Neural crest cell (in vitro differentiated cells): ENCODE data around the gene SLAMF9. TPM values are rescaled to one million over a fixed set of nuclear protein-coding genes. Genes with fewer than 3 reads are reported as not detected.

ENCODE experiments used
- DNase-seq: peaks from one replicate; pipeline ENCODE4 v3.0.0; 2021; ENCODE audit warnings: low read depth, mixed read lengths, low spot score
- H3K27ac Mint-ChIP-seq: one replicate; pipeline ENCODE4 v1.8.0; 2021; ENCODE audit warnings: mild to moderate bottlenecking, mixed read lengths; ENCODE audit not compliant: unreplicated experiment
- H3K27me3 Mint-ChIP-seq: 2 replicates; pipeline ENCODE4 v1.8.0; 2021; ENCODE audit warnings: low read depth, mild to moderate bottlenecking, mixed read lengths
- H3K36me3 Mint-ChIP-seq: 2 replicates; pipeline ENCODE4 v1.8.0; 2021; ENCODE audit warnings: low read depth, mild to moderate bottlenecking, mixed read lengths
- H3K4me1 Mint-ChIP-seq: 2 replicates; pipeline ENCODE4 v1.8.0; 2021; ENCODE audit warnings: mixed read lengths
- H3K4me3 Mint-ChIP-seq: one replicate; pipeline ENCODE4 v1.8.0; 2021; ENCODE audit warnings: mild to moderate bottlenecking, mixed read lengths
- H3K9me3 Mint-ChIP-seq: 2 replicates; pipeline ENCODE4 v1.8.0; 2021; ENCODE audit warnings: mixed read lengths
- total RNA-seq: library from RNA; stranded (reverse); gene quantifications from 2 replicates; pipeline ENCODE4 v1.2.1, GENCODE V29; 2021
- TF ChIP-seq, protein P1 (sequence below): fragments of 200-600 bp; sonication (generic); conservative IDR thresholded peaks from 2 replicates; pipeline ENCODE4 v1.5.0; 2021; ENCODE audit warnings: antibody characterized with exemption, mild to moderate bottlenecking

SLAMF9 gene
- total RNA-seq, 1 donor from 2014 or later: not detected

- DNase-seq: no peak
- Mint-ChIP-seq H3K36me3 (peaks cover 2% of the 10 kb centered on the region), H3K27me3 (peaks cover 21% of the 10 kb centered on the region), H3K9me3 (no peaks in the 10 kb centered on the region), H3K4me1 (peaks cover 57% of the 10 kb centered on the region), H3K4me3 (peak overlapping the region; percentile 44), H3K27ac (no peak overlapping the region)
- TF ChIP-seq, protein P1, sequence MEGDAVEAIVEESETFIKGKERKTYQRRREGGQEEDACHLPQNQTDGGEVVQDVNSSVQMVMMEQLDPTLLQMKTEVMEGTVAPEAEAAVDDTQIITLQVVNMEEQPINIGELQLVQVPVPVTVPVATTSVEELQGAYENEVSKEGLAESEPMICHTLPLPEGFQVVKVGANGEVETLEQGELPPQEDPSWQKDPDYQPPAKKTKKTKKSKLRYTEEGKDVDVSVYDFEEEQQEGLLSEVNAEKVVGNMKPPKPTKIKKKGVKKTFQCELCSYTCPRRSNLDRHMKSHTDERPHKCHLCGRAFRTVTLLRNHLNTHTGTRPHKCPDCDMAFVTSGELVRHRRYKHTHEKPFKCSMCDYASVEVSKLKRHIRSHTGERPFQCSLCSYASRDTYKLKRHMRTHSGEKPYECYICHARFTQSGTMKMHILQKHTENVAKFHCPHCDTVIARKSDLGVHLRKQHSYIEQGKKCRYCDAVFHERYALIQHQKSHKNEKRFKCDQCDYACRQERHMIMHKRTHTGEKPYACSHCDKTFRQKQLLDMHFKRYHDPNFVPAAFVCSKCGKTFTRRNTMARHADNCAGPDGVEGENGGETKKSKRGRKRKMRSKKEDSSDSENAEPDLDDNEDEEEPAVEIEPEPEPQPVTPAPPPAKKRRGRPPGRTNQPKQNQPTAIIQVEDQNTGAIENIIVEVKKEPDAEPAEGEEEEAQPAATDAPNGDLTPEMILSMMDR: no peak
Observed at GRCh38 chr1:159943278-159943640, 10.8 kb downstream of the SLAMF9 start.

DNA sequence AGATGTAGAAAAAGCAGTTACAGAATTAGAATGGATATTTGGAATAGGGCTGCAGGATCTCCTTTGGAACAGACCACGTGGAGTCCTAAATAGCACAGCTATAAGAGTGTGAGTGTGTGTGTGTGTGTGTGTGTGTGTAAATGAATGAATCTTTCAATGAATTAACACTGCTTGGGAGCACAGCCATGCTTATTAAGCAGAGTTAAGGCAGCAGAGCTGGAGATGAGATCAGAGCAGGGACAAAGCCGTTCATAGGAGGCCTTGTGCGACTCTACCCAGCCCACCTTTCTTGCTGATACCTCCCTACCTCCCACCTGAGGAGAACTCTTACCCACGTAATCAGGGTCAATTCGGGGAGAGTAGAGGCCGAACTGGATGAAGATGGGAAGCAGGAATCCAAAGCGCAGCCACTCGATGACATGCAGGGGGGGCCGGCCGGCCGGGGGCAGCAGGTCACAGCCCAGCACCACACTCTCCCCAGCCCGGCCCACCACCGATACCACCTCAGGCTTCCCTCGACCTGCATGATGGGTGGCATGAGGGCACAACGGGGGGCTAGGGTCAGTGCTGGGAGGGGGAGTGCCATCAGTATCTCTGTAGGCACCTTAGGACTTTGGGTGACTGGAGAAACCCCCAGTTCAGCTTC lies 11.3 kb downstream of the SLAMF9 start:
- no peak for DNase-seq
- H3K4me1 Mint-ChIP-seq: peaks cover 57% of the 10 kb centered on the region

DNA sequence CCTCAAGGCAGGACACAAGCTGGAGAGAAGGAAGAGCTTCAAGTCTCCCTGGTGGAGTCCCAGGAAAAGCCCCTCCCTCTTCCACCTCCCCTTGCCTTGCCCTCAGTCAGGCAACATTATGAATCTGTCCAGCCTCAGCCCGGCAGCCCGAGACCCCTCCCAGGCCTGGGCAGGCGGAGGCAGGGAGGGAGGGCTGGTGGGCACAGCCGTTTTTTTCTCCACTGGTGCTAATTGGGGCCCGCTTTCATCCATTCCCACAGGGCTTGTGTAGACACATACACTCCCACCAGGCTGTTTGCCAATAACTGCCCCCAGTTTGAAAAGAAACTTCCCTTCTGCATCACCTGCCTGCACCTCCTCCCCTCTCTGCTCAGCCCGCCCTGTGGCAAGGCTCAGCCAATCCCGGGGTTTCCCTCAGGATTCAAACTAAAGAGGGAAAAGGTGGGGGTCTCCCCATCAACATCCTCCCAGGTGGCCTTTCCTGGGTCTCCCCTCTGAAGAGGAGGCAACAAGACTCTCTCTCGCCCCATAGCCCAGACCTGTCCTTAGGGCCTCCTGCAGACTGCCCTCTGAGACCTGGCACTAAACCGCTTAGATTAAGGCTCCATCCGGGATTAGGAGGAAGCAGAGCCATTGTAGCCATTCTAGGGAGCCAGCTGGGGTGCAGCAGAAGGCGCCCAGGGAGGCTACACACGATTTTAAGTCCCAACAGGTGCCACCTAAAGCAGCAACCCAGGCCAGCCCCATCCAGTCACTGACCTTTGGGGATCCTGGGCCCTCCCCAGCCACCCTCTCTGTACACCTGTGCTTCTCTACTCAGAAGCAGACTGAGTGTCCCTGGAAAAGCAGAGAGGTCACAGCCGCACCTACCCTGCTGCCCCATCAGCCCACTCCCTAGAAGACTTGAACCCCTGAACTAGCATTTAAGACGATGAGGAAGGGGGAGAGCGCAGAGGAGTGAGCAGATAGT lies 12.2 kb downstream of the SLAMF9 start:
- DNase-seq: no peak
- TF ChIP-seq, protein P1: no peak
- H3K4me1 Mint-ChIP-seq: peaks cover 57% of the 10 kb centered on the region
- peak overlapping the region; percentile 74 for H3K4me3 Mint-ChIP-seq
- peaks cover 12% of the 10 kb centered on the region for H3K27me3 Mint-ChIP-seq
- H3K27ac Mint-ChIP-seq: peak overlapping the region; percentile 83
- H3K36me3 Mint-ChIP-seq: peaks cover 2% of the 10 kb centered on the region
- no peaks in the 10 kb centered on the region for H3K9me3 Mint-ChIP-seq

More for the DNA sequence above, 11.3 kb downstream of the SLAMF9 start:
- H3K27ac Mint-ChIP-seq: no peak overlapping the region
- TF ChIP-seq, protein P1: no peak
- peak overlapping the region; percentile 74 for H3K4me3 Mint-ChIP-seq
- peaks cover 2% of the 10 kb centered on the region for H3K36me3 Mint-ChIP-seq
- peaks cover 17% of the 10 kb centered on the region for H3K27me3 Mint-ChIP-seq
- no peaks in the 10 kb centered on the region for H3K9me3 Mint-ChIP-seq

DNA sequence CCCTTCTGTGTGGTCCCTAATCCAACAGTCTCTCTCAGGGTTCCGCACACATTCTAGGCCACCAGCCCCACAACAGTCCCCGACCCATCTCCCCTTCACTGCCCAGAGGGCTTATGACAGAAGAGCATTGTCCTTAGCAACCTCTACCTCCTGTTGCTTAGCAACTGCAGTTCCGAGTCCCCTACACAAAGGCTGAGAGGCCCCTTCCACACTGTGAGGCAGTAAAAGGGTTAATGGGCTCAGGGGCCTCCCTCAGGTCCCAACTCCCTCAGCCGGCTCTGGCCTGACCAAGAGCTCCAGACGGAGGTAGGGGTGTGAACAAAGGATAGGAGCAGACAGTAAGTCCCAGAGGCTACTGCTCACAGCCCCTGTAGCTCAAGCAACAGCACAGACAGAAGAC lies 12.9 kb downstream of the SLAMF9 start:
- peak overlapping the region; percentile 61 for H3K4me3 Mint-ChIP-seq

DNA sequence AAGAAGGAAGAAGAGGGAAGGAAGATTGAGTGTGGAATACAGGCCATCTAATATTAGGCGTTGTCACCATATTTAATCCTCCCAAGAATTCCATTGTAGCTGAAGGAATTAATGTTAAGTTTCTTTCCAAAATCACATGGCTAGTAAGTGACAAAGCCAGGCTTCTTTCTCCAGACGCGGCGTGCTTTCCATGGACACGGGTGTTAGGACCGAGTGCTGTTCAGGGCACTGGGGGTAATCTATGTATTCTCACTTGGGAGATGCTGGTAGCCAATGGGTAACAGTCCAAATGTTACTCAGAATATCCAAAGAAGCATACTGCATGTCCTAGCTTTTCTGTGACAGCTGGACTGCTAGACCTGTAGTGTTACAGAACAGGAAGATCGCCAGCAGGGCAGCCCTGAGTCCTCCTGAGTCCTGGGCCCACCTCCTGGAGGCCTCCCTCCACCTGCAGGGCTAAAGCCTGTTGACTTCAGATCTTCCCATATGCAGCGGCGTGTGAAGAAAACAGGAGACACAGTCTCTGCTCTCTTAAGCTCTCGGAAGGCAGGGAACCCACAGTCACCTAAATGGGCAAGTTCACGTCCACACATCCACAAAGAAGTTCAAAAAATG lies 13.9 kb downstream of the SLAMF9 start:
- Mint-ChIP-seq H3K27ac (no peak overlapping the region), H3K36me3 (peaks cover 2% of the 10 kb centered on the region), H3K27me3 (peaks cover 5% of the 10 kb centered on the region), H3K9me3 (no peaks in the 10 kb centered on the region), H3K4me3 (peak overlapping the region; percentile 4), H3K4me1 (peaks cover 51% of the 10 kb centered on the region)
- TF ChIP-seq, protein P1: no peak
- no peak for DNase-seq

More for the DNA sequence above, 12.9 kb downstream of the SLAMF9 start:
- H3K9me3 Mint-ChIP-seq: no peaks in the 10 kb centered on the region
- TF ChIP-seq, protein P1: no peak
- H3K27ac Mint-ChIP-seq: peak overlapping the region; percentile 12
- peaks cover 2% of the 10 kb centered on the region for H3K36me3 Mint-ChIP-seq
- H3K4me1 Mint-ChIP-seq: peaks cover 59% of the 10 kb centered on the region
- H3K27me3 Mint-ChIP-seq: peaks cover 7% of the 10 kb centered on the region
- no peak for DNase-seq
